ENCODE measurements around the gene USP24.
"Not testable (repeated sequence)": the region's sequence is repeated elsewhere in the genome, so short reads cannot be mapped to it uniquely, and the experiment has no call there.

The USP24 gene

DNA sequence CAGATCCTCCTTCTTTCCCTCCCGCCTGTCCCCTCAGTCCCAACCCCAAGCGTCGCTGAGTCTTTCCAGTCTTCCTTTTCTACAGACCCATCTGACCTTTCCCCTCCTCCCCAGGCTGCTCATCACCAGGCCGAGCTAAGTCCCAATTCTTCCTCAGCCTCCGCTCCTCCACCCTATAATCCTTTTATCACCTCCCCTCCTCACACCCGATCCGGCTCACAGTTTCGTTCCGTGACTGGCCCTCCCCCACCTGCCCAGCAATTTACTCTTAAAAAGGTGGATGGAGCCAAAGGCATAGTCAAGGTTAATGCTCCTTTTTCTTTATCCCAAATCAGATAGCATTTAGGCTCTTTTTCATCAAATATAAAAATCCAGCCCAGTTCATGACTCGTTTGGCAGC, 191.0 kb downstream of the USP24 start:
- DNase-seq: not testable (repeated sequence)

DNA sequence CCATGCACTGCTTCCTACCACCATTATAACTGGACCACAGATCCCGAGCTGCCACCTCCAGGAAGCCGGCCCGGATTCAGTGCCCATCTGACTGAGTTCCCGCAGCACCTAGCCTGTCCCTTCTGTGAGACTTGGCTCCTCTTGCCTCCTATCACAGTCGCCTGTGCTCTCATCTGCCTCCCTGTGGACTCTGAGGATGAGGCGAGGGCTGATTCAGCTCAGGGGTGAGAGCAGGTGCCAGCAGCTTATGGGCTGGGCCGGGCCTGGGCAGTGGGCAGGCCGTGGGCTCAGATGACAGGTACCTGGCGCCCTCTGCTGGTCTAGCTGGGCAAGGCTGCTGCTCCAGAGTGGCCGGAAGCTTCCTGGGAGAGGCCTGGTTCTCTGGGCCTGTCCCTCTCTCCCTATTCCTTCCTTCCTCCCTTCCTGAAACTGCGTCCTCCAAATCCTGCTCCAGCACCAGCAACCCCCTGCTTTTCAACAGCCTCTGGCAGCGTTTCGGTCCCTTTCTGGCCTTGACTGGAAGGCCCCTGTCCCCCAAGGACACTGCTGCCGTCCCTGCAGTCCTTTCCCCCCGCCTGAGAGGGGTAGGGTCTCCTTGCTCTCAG, 193.1 kb downstream of the USP24 start:
- peak; percentile 84 to 93 for DNase-seq

DNA sequence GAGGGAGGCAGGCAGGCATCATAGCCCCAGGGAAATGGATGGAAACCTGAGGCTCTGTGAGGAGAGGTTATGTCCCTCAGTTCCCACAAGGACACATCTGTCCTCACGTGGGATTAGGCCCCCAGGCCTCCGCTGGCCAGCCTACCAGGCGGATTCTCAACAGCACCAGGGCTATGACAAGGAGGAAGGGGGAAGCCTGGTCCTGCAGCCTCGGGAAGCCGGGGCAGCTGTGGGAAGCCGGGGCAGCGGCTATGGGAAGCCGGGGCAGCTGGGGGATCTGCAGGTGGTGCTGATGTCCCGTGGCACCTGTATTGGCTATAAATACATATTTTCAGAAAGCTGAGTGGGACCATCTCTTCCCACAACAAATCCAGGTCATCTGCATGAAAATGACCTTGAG, 196.8 kb downstream of the USP24 start:
- DNase-seq: no peak
